GM12878 (cell line): ENCODE data around the gene LIPA. TPM values are rescaled to one million over a fixed set of nuclear protein-coding genes. Genes with fewer than 3 reads are reported as not detected.

Experiments
- ATAC-seq: fragments of 200-7000 bp; cut with Tn5 transposase; 3 replicates; pipeline ENCODE4 v1.9.1; 2020; ENCODE audit warnings: mild to moderate bottlenecking, moderate library complexity
- BruUV-seq: library from RNA; stranded (reverse); fragments of 400-500 nt; replicated peaks from 2 replicates; lab custom pipeline; 2021; lab: Mats Ljungman, UMichigan
- CTCF ChIA-PET: fragments of 300-600 bp; sonication (Branson Sonifier 250); formaldehyde crosslinking; extraction: SDS; loops from one replicate; lab custom pipeline; 2021; ENCODE audit warnings: inconsistent platforms; lab: Yijun Ruan, JAX
- POLR2A ChIA-PET: fragments of 350-600 bp; formaldehyde crosslinking; extraction: SDS; loops from one replicate; lab custom pipeline; 2021; ENCODE audit warnings: inconsistent platforms; lab: Charles Lee
- RAD21 ChIA-PET: fragments of 300-600 bp; sonication (Branson Sonifier 250); formaldehyde crosslinking; loops from one replicate; lab custom pipeline; 2023; ENCODE audit warnings: antibody characterized with exemption; ENCODE audit not compliant: unreplicated experiment; lab: Charles Lee
- SMC1A ChIA-PET: fragments of 300-600 bp; sonication (Branson Sonifier 250); formaldehyde crosslinking; loops from one replicate; lab custom pipeline; 2023; ENCODE audit not compliant: unreplicated experiment, uncharacterized antibody; lab: Charles Lee
- DNase-seq: peaks from one replicate; pipeline ENCODE4 v3.0.0-alpha.2; 2011; ENCODE audit warnings: low read depth, low spot score
- FAIRE-seq: peaks from 3 replicates; lab custom pipeline; 2011; peaks lifted over from hg19 to GRCh38; lab: Jason Lieb, UNC
- H2AFZ ChIP-seq: 2 replicates; pipeline ENCODE4 v1.6.0; 2011; ENCODE audit warnings: low read depth, low read length, control low read depth; ENCODE audit not compliant: control insufficient read depth
- H3K27ac ChIP-seq: 2 replicates; pipeline ENCODE4 v1.5.1; 2011; ENCODE audit warnings: control low read depth; ENCODE audit not compliant: control insufficient read depth, insufficient read depth
- H3K27me3 ChIP-seq, 2 experiments: replicated peaks in 1 of 2; 2 replicates each; pipeline versions ENCODE4 v1.6.0 to v1.6.1; 2011; ENCODE audit warnings: low read length in 1 of 2; ENCODE audit not compliant: control insufficient read depth in 2 of 2, insufficient read depth in 2 of 2
- H3K36me3 ChIP-seq, 2 experiments: 2 replicates each; pipeline ENCODE4 v1.5.1; 2011; ENCODE audit warnings: low read length in 1 of 2; ENCODE audit not compliant: control insufficient read depth in 2 of 2, insufficient read depth in 2 of 2
- H3K4me1 ChIP-seq: 2 replicates; pipeline ENCODE4 v1.6.1; 2011; ENCODE audit warnings: mild to moderate bottlenecking, low read length, moderate library complexity, mixed read lengths; ENCODE audit not compliant: control insufficient read depth, insufficient read depth
- H3K4me2 ChIP-seq: 2 replicates; pipeline ENCODE4 v1.6.0; 2011; ENCODE audit warnings: control low read depth; ENCODE audit not compliant: control insufficient read depth, insufficient read depth
- H3K4me3 ChIP-seq: fragments of 200-600 bp; sonication (generic); 2 replicates; pipeline ENCODE4 v1.5.1; 2016
- H3K79me2 ChIP-seq: 2 replicates; pipeline ENCODE4 v1.6.0; 2011; ENCODE audit warnings: low read length; ENCODE audit not compliant: control insufficient read depth, insufficient read depth
- H3K9ac ChIP-seq: 2 replicates; pipeline ENCODE4 v1.8.0; 2011; ENCODE audit warnings: low read length, control low read depth, mixed read lengths; ENCODE audit not compliant: control insufficient read depth, insufficient read depth
- H3K9me3 ChIP-seq: replicated peaks from 3 replicates; pipeline ENCODE4 v1.5.1; 2011; ENCODE audit warnings: mild to moderate bottlenecking, low read length; ENCODE audit not compliant: control insufficient read depth, insufficient read depth
- H4K20me1 ChIP-seq: 2 replicates; pipeline ENCODE4 v1.6.0; 2011; ENCODE audit not compliant: control insufficient read depth, insufficient read depth
- BHLHE40 ChIP-seq, 2 experiments: fragments of 450-650 bp in 1 of 2; IDR thresholded peaks; 2 replicates each; pipeline ENCODE4 v1.6.1; 2011 to 2017; ENCODE audit warnings: low read depth in 2 of 2, borderline replicate concordance in 1 of 2, improper control_type of control experiment in 1 of 2, low read length in 1 of 2, mild to moderate bottlenecking in 1 of 2
- EGR1 ChIP-seq, 2 experiments: IDR thresholded peaks; 1 replicate in 1 of 2; 2 replicates in 1 of 2; pipeline ENCODE4 v1.6.1; 2011 to 2012; ENCODE audit warnings: low read depth in 2 of 2, low read length in 2 of 2, borderline replicate concordance in 1 of 2, mild to moderate bottlenecking in 1 of 2, moderate library complexity in 1 of 2
- HDAC6 ChIP-seq: fragments of 200-600 bp; sonication (generic); IDR thresholded peaks from one replicate; pipeline ENCODE4 v1.8.0; 2017; ENCODE audit warnings: antibody characterized with exemption; ENCODE audit not compliant: unreplicated experiment
- KDM1A ChIP-seq: fragments of 200-600 bp; sonication (generic); IDR thresholded peaks from 2 replicates; pipeline ENCODE4 v1.6.1; 2016; ENCODE audit warnings: borderline replicate concordance
- KLF5 ChIP-seq: fragments of 450-650 bp; IDR thresholded peaks from 2 replicates; pipeline ENCODE4 v1.6.1; 2014; ENCODE audit warnings: mild to moderate bottlenecking; ENCODE audit not compliant: partially characterized antibody
- NFXL1 ChIP-seq: fragments of 450-650 bp; IDR thresholded peaks from 2 replicates; pipeline ENCODE4 v1.6.1; 2017; ENCODE audit warnings: antibody characterized with exemption, mild to moderate bottlenecking, borderline replicate concordance
- STAT1 ChIP-seq: fragments of 450-650 bp; conservative IDR thresholded peaks from 2 replicates; pipeline ENCODE4 v1.6.1; 2014; ENCODE audit warnings: antibody characterized with exemption, mild to moderate bottlenecking
- TAF1 ChIP-seq: IDR thresholded peaks from 2 replicates; pipeline ENCODE4 v1.6.1; 2011; ENCODE audit warnings: mild to moderate bottlenecking, low read depth, low read length, borderline replicate concordance
- TCF7 ChIP-seq: IDR thresholded peaks from 2 replicates; pipeline ENCODE4 v1.6.1; 2014; ENCODE audit warnings: antibody characterized with exemption, borderline replicate concordance
- ZZZ3 ChIP-seq: IDR thresholded peaks from 2 replicates; pipeline ENCODE4 v1.6.1; 2011; ENCODE audit warnings: low read depth; ENCODE audit not compliant: control insufficient read depth, insufficient read length
- WGBS: methylation state at CpG from one replicate; pipeline ENCODE4 v1.1.6; 2016; ENCODE audit warnings: low lambda C conversion rate; ENCODE audit not compliant: insufficient replicate concordance, insufficient coverage; ENCODE audit errors: missing lambda C conversion rate; 5-methylcytosine and 5-hydroxymethylcytosine counted together
- in situ Hi-C: fragments of 300-500 bp; cut with MboI; formaldehyde crosslinking; loops from 9 replicates; pipeline ENCODE4 v1.14.3; 2018; ENCODE audit warnings: mixed read lengths
- intact Hi-C: fragments of 100-400 bp; cut with micrococcal nuclease; formaldehyde crosslinking; loops from one replicate; pipeline ENCODE4 v1.14.2; 2022; ENCODE audit not compliant: unreplicated experiment
- polyA plus RNA-seq, 11 experiments: library from polyadenylated mRNA; depleted of rRNA in 4 of 11; unstranded in 6 of 11; stranded (reverse) in 5 of 11; fragments of >200 nt; fragmentation: Nextera tagmentation in 4 of 11; fragmentation: Illumina TruSeq in 1 of 11; extraction: Ambion mirVana in 4 of 11; extraction: Trizol in 1 of 11; gene quantifications; 1 replicate in 1 of 11; 2 replicates in 10 of 11; pipeline versions ENCODE4 v1.2.1 to v1.2.3, GENCODE V29; 2011 to 2016; ENCODE audit warnings: inconsistent platforms in 2 of 11, missing spikeins in 2 of 11, low read depth in 1 of 11
- total RNA-seq, 4 experiments: library from RNA; depleted of rRNA in 3 of 4; stranded (reverse); fragments of >200 nt in 3 of 4; fragmentation: Illumina TruSeq in 1 of 4; extraction: Trizol in 1 of 4; gene quantifications; 2 replicates each; pipeline versions ENCODE4 v1.2.1 to v1.2.3, GENCODE V29; 2013 to 2021
- TF ChIP-seq, protein P1 (sequence below): fragments of 450-650 bp; IDR thresholded peaks from 2 replicates; pipeline ENCODE4 v1.6.1; 2017; ENCODE audit warnings: borderline replicate concordance

Gene LIPA
- total and polyA plus RNA-seq, 10 of the 15 experiments (the other 5 are each of a cell fraction or from before 2014, with no cell fraction given), result 31.1 to 50.3 (median 39.5) TPM

DNA sequence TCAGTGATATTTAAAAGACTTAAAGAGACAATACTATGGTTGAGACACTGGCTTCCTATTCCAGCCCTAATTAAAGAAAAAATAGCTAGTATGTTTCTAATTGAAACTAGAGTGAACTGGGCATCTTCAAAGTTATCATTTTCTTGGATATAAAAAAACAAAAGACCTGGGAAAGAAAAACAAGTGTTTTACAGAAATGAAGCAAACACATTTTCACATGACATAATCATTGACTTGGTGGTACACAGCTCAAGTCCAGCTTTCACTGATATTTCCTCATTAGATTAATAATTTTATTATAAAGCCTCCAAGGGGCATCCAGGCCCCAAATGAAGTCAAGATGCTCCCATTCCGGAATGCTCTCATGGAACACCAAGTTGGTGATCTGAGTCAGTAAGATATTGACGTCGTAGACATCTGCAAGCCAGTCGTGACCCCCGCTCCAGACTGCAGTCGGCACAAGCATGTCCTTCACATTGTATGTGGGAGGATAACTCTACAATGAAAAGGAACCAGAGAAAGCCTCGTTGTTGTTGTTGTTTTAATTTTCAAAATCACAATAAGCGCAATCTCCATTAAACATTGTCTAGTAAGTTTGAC, 36.9 kb downstream of the LIPA start:
- DNase-seq, result no peak
- H4K20me1 ChIP-seq, result no peaks in the 10 kb centered on the region
- H3K27ac ChIP-seq, result no peak overlapping the region
- no peak overlapping the region for H3K4me3 ChIP-seq
- no peak overlapping the region for H3K9ac ChIP-seq
- no peaks in the 10 kb centered on the region for H3K27me3 ChIP-seq
- no peaks in the 10 kb centered on the region for H3K79me2 ChIP-seq
- TF ChIP-seq BHLHE40 (IDR thresholded peaks at IDR 0.05; ENCODE audit: borderline replicate concordance in 1 of 2, low read depth in 2 of 2, low read length in 1 of 2) (no peak), KDM1A (no peak), STAT1 (no peak), NFXL1 (no peak), ZZZ3 (no peak), TAF1 (no peak), KLF5 (no peak), HDAC6 (no peak), EGR1 (IDR thresholded peaks at IDR 0.05; ENCODE audit: borderline replicate concordance in 1 of 2, low read depth in 2 of 2, low read length in 2 of 2) (no peak), TCF7 (no peak)
- TF ChIP-seq, protein P1, sequence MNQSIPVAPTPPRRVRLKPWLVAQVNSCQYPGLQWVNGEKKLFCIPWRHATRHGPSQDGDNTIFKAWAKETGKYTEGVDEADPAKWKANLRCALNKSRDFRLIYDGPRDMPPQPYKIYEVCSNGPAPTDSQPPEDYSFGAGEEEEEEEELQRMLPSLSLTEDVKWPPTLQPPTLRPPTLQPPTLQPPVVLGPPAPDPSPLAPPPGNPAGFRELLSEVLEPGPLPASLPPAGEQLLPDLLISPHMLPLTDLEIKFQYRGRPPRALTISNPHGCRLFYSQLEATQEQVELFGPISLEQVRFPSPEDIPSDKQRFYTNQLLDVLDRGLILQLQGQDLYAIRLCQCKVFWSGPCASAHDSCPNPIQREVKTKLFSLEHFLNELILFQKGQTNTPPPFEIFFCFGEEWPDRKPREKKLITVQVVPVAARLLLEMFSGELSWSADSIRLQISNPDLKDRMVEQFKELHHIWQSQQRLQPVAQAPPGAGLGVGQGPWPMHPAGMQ, result no peak
- no peak for ATAC-seq
- BruUV-seq, result no TSS peak
- ChIA-PET CTCF (interaction anchor here (0.7 to 4.2 kb wide), 38 partner anchors 8 to 653 kb away, joined by 3 to 117 read pairs (median 4); partner anchors contain the start of genes CH25H, FAS and LIPA), RAD21 (interaction anchor here (0.5 to 4.2 kb wide), 17 partner anchors 29 to 383 kb away, joined by 3 to 45 read pairs (median 6); partner anchors contain the start of gene FAS), POLR2A (no interaction called here), SMC1A (interaction anchor here (0.9 to 4.2 kb wide), 25 partner anchors 10 to 379 kb away, joined by 3 to 64 read pairs (median 5); partner anchors contain the start of gene FAS)
- peaks cover 8% of the 10 kb centered on the region for H3K4me1 ChIP-seq
- in situ Hi-C loops (loop anchor here (5.0 kb wide), 3 partner anchors 182 to 377 kb away; no protein-coding TSS in a partner anchor), intact Hi-C loops (loop anchor here (5.0 kb wide), 1 partner anchor 377 kb away; no protein-coding TSS in a partner anchor)
- no peak for FAIRE-seq
- no peaks in the 10 kb centered on the region for H3K36me3 ChIP-seq
- H3K9me3 ChIP-seq, result no peaks in the 10 kb centered on the region
- WGBS, result 91% methylated on average over 8 of the region's 8 CpGs
- H2AFZ ChIP-seq, result no peak overlapping the region
- H3K4me2 ChIP-seq, result no peak overlapping the region
